Keratinocyte (primary cell): ENCODE measurements around the gene ZCWPW2.

Experiments used
- CTCF ChIP-seq, 3 experiments: IDR thresholded peaks in 1 of 3; conservative IDR thresholded peaks in 1 of 3; optimal IDR thresholded peaks in 1 of 3; 2 replicates in 2 of 3; 3 replicates in 1 of 3; pipeline versions ENCODE3 to v1.5.1; 2011; ENCODE audit warnings: low read length in 3 of 3, mild to moderate bottlenecking in 3 of 3, moderate library complexity in 2 of 3, control low read depth in 1 of 3, inconsistent platforms in 1 of 3; ENCODE audit not compliant: insufficient read depth in 2 of 3; ENCODE audit errors: extremely low read depth in 1 of 3
- EZH2 ChIP-seq: IDR thresholded peaks from one replicate; pipeline ENCODE4 v1.6.1; 2012; ENCODE audit warnings: inconsistent platforms, mild to moderate bottlenecking, low read length, moderate library complexity

GRCh38 chr3:28485164-28485563 is 136.6 kb downstream of the ZCWPW2 start:
- no peak for TF ChIP-seq CTCF (optimal IDR thresholded peaks at IDR 0.05 in 1 of 3, IDR thresholded peaks at IDR 0.05 in 1 of 3, conservative IDR thresholded peaks at IDR 0.05 in 1 of 3; ENCODE audit: extremely low read depth in 1 of 3, insufficient read depth in 2 of 3, low read length in 3 of 3)
- no peak for TF ChIP-seq EZH2
